HL-60/S4 (cell line): ENCODE measurements around the gene POMGNT2.

Source experiments
- in situ Hi-C: fragments of 300-500 bp; cut with MboI; formaldehyde crosslinking; loops from 2 replicates; pipeline ENCODE4 v1.14.3; 2022; ENCODE audit warnings: low sequenced_read_pairs

The POMGNT2 gene

GRCh38 chr3:43104039-43104438 lies 1.8 kb downstream of the POMGNT2 start:
- in situ Hi-C loops: no loop called here

- in situ Hi-C loops: no loop called here
Measured at GRCh38 chr3:43102773-43103480, 3.0 kb downstream of the POMGNT2 start.

GRCh38 chr3:43098761-43099160 lies 7.1 kb downstream of the POMGNT2 start:
- in situ Hi-C loops: no loop called here

GRCh38 chr3:43097400-43098080 lies 8.3 kb downstream of the POMGNT2 start:
- in situ Hi-C loops: no loop called here

- in situ Hi-C loops: no loop called here
Measured at GRCh38 chr3:43096761-43097160, 9.1 kb downstream of the POMGNT2 start.

- in situ Hi-C loops: no loop called here
Measured at GRCh38 chr3:43095370-43095769, 10.5 kb downstream of the POMGNT2 start.

GRCh38 chr3:43094851-43095250 lies 11.0 kb downstream of the POMGNT2 start:
- in situ Hi-C loops: no loop called here

GRCh38 chr3:43094381-43094780 lies 11.5 kb downstream of the POMGNT2 start:
- in situ Hi-C loops: no loop called here

- in situ Hi-C loops: no loop called here
Measured at GRCh38 chr3:43093974-43094373, 11.9 kb downstream of the POMGNT2 start.

- in situ Hi-C loops: no loop called here
Measured at GRCh38 chr3:43093006-43093405, 12.9 kb downstream of the POMGNT2 start.

GRCh38 chr3:43091481-43091880 lies 14.4 kb downstream of the POMGNT2 start:
- in situ Hi-C loops: no loop called here

- in situ Hi-C loops: no loop called here
Measured at GRCh38 chr3:43090238-43090637, 15.6 kb downstream of the POMGNT2 start.

GRCh38 chr3:43089081-43089480 lies 16.8 kb downstream of the POMGNT2 start:
- in situ Hi-C loops: no loop called here

GRCh38 chr3:43087249-43087776 lies 18.6 kb downstream of the POMGNT2 start:
- in situ Hi-C loops: no loop called here

- in situ Hi-C loops: no loop called here
Measured at GRCh38 chr3:43086460-43087165, 19.3 kb downstream of the POMGNT2 start.

- in situ Hi-C loops: no loop called here
Measured at GRCh38 chr3:43082457-43082856, 23.4 kb downstream of the POMGNT2 start.

GRCh38 chr3:43081796-43082195 lies 24.1 kb downstream of the POMGNT2 start:
- in situ Hi-C loops: no loop called here

- in situ Hi-C loops: no loop called here
Measured at GRCh38 chr3:43080726-43081568, 24.9 kb downstream of the POMGNT2 start.

GRCh38 chr3:43079536-43080332 lies 26.1 kb downstream of the POMGNT2 start:
- in situ Hi-C loops: no loop called here

- in situ Hi-C loops: no loop called here
Measured at GRCh38 chr3:43077707-43078106, 28.2 kb downstream of the POMGNT2 start.
